GM12878 (cell line): Measurements from ENCODE around the gene DENND6B. TPM values are rescaled to one million over a fixed set of nuclear protein-coding genes. Genes with fewer than 3 reads are reported as not detected.
A peak's percentile ranks its signal among the peaks of the same experiment; 100 is the strongest.

ENCODE experiments used
- ASH2L ChIP-seq: fragments of 300-600, 200-600 bp; sonication (generic); IDR thresholded peaks from 2 replicates; pipeline ENCODE4 v1.6.1; 2017; ENCODE audit warnings: low read depth, mild to moderate bottlenecking, borderline replicate concordance
- ATF2 ChIP-seq: IDR thresholded peaks from 2 replicates; pipeline ENCODE4 v1.6.1; 2012; ENCODE audit warnings: low read length, inconsistent platforms
- BHLHE40 ChIP-seq, 2 experiments: fragments of 450-650 bp in 1 of 2; IDR thresholded peaks; 2 replicates each; pipeline ENCODE4 v1.6.1; 2011 to 2017; ENCODE audit warnings: low read depth in 2 of 2, borderline replicate concordance in 1 of 2, improper control_type of control experiment in 1 of 2, low read length in 1 of 2, mild to moderate bottlenecking in 1 of 2
- CBFB ChIP-seq: IDR thresholded peaks from 2 replicates; pipeline ENCODE4 v1.6.1; 2016; ENCODE audit warnings: antibody characterized with exemption, low read depth
- CBX3 ChIP-seq: fragments of 200-600 bp; sonication (generic); IDR thresholded peaks from 2 replicates; pipeline ENCODE4 v1.6.1; 2016; ENCODE audit warnings: low read depth, borderline replicate concordance
- GATAD2B ChIP-seq: fragments of 450-650 bp; conservative IDR thresholded peaks from 2 replicates; pipeline ENCODE4 v1.6.1; 2017; ENCODE audit warnings: low read depth, mild to moderate bottlenecking, moderate library complexity
- KAT2A ChIP-seq: conservative IDR thresholded peaks from 2 replicates; pipeline ENCODE4 v1.6.1; 2011; ENCODE audit warnings: low read depth, low read length; ENCODE audit not compliant: control insufficient read depth
- KLF5 ChIP-seq: fragments of 450-650 bp; IDR thresholded peaks from 2 replicates; pipeline ENCODE4 v1.6.1; 2014; ENCODE audit warnings: mild to moderate bottlenecking; ENCODE audit not compliant: partially characterized antibody
- LARP7 ChIP-seq: fragments of 450-650 bp; IDR thresholded peaks from 2 replicates; pipeline ENCODE4 v1.6.1; 2017; ENCODE audit warnings: mild to moderate bottlenecking
- MEF2A ChIP-seq: IDR thresholded peaks from 2 replicates; pipeline ENCODE4 v1.6.1; 2011; ENCODE audit warnings: low read depth, mild to moderate bottlenecking, low read length, moderate library complexity; ENCODE audit not compliant: insufficient read depth
- MEF2B ChIP-seq: fragments of 450-650 bp; IDR thresholded peaks from 2 replicates; pipeline ENCODE4 v1.6.1; 2018; ENCODE audit warnings: mild to moderate bottlenecking, moderate library complexity; ENCODE audit not compliant: partially characterized antibody, poor library complexity, severe bottlenecking
- MTA3 ChIP-seq: IDR thresholded peaks from 2 replicates; pipeline ENCODE4 v1.6.1; 2012; ENCODE audit warnings: low read length, inconsistent platforms, borderline replicate concordance
- NR2F1 ChIP-seq: fragments of 450-650 bp; conservative IDR thresholded peaks from 2 replicates; pipeline ENCODE4 v1.6.1; 2017; ENCODE audit warnings: mild to moderate bottlenecking
- POLR2AphosphoS5 ChIP-seq: IDR thresholded peaks from 2 replicates; pipeline ENCODE4 v1.6.1; 2011; ENCODE audit warnings: mild to moderate bottlenecking, low read length, inconsistent platforms
- RBBP5 ChIP-seq: fragments of 200-600 bp; sonication (generic); conservative IDR thresholded peaks from 2 replicates; pipeline ENCODE4 v1.6.1; 2016
- TCF3 ChIP-seq: IDR thresholded peaks from 2 replicates; pipeline ENCODE4 v1.6.1; 2012; ENCODE audit warnings: low read depth, mild to moderate bottlenecking, low read length, borderline replicate concordance; ENCODE audit not compliant: insufficient read depth
- ZBTB4 ChIP-seq: fragments of 450-650 bp; formaldehyde crosslinking; IDR thresholded peaks from 2 replicates; pipeline ENCODE4 v1.4.0; 2022; ENCODE audit warnings: mild to moderate bottlenecking, moderate library complexity
- ZBTB40 ChIP-seq: fragments of 450-650 bp; IDR thresholded peaks from 2 replicates; pipeline ENCODE4 v1.6.1; 2016; ENCODE audit warnings: mild to moderate bottlenecking, moderate library complexity, borderline replicate concordance
- polyA plus RNA-seq, 11 experiments: library from polyadenylated mRNA; depleted of rRNA in 4 of 11; unstranded in 6 of 11; stranded (reverse) in 5 of 11; fragments of >200 nt; fragmentation: Nextera tagmentation in 4 of 11; fragmentation: Illumina TruSeq in 1 of 11; extraction: Ambion mirVana in 4 of 11; extraction: Trizol in 1 of 11; gene quantifications; 1 replicate in 1 of 11; 2 replicates in 10 of 11; pipeline versions ENCODE4 v1.2.1 to v1.2.3, GENCODE V29; 2011 to 2016; ENCODE audit warnings: inconsistent platforms in 2 of 11, missing spikeins in 2 of 11, low read depth in 1 of 11
- total RNA-seq, 4 experiments: library from RNA; depleted of rRNA in 3 of 4; stranded (reverse); fragments of >200 nt in 3 of 4; fragmentation: Illumina TruSeq in 1 of 4; extraction: Trizol in 1 of 4; gene quantifications; 2 replicates each; pipeline versions ENCODE4 v1.2.1 to v1.2.3, GENCODE V29; 2013 to 2021

The DENND6B gene
- total and polyA plus RNA-seq, 10 of the 15 experiments (the other 5 are each of a cell fraction or from before 2014, with no cell fraction given): 0.72 to 11.3 (median 6.2) TPM

GRCh38 chr22:50342651-50343540, 16.1 kb upstream of the DENND6B start, which contains the start of gene PPP6R2 (continued):
- TF ChIP-seq ATF2 (no peak), GATAD2B (peak; percentile 66), MEF2A (no peak), MEF2B (no peak), ZBTB4 (CRISPR knock-in tag) (no peak), LARP7 (peak; percentile 91), CBFB (no peak), KLF5 (no peak), MTA3 (no peak), ASH2L (no peak), RBBP5 (no peak), NR2F1 (peak; percentile 61), BHLHE40 (IDR thresholded peaks at IDR 0.05; ENCODE audit: borderline replicate concordance in 1 of 2, low read depth in 2 of 2, low read length in 1 of 2) (peak in 1 of 2 experiments; percentile 75; a peak in 1 of 4 replicates), ZBTB40 (no peak), POLR2AphosphoS5 (peak; percentile 61; the same call in 1 of the 2 replicates), TCF3 (0 out of 2 replicates have a peak, but pooled peaks have one; percentile 19), CBX3 (no peak), KAT2A (no peak)
